Inflammatory macrophage (primary cell): ENCODE data around the gene SGCA.

Experiments
- DNase-seq, 2 donors: peaks; one replicate each; pipeline ENCODE4 v3.0.0-alpha.2; 2020 to 2022

SGCA gene

GRCh38 chr17:50210240-50211225 is 44.7 kb downstream of the SGCA start:
- peak in 1 of 2 donors; percentile 5 for DNase-seq

- DNase-seq: no peak
Measured at GRCh38 chr17:50211249-50212120, 45.7 kb downstream of the SGCA start.

- no peak for DNase-seq
Measured at GRCh38 chr17:50212121-50212843, 46.5 kb downstream of the SGCA start.

GRCh38 chr17:50213026-50214022 is 47.5 kb downstream of the SGCA start:
- peak; percentile 26 to 64 for DNase-seq

- no peak for DNase-seq
Measured at GRCh38 chr17:50214976-50215760, 49.4 kb downstream of the SGCA start.

GRCh38 chr17:50217591-50217990 is 51.8 kb downstream of the SGCA start:
- no peak for DNase-seq

GRCh38 chr17:50218071-50218759 is 52.4 kb downstream of the SGCA start:
- DNase-seq: no peak

GRCh38 chr17:50218771-50219315 is 53.0 kb downstream of the SGCA start:
- DNase-seq: peak in 1 of 2 donors; percentile 18

- DNase-seq: no peak
Measured at GRCh38 chr17:50219342-50219741, 53.5 kb downstream of the SGCA start.

GRCh38 chr17:50219939-50220465 is 54.2 kb downstream of the SGCA start:
- no peak for DNase-seq

GRCh38 chr17:50220811-50221210 is 55.0 kb downstream of the SGCA start:
- no peak for DNase-seq

- peak; percentile 87 to 88 for DNase-seq
Measured at GRCh38 chr17:50221266-50221863, 55.6 kb downstream of the SGCA start.

- peak; percentile 81 to 82 for DNase-seq
Measured at GRCh38 chr17:50221864-50222545, 56.2 kb downstream of the SGCA start.

- peak; percentile 52 to 60 for DNase-seq
Measured at GRCh38 chr17:50222922-50223321, 57.1 kb downstream of the SGCA start.
